DND-41 (cell line): ENCODE measurements around the gene TXNDC11.

Experiments
- ATAC-seq: fragments of 200-7000 bp; cut with Tn5 transposase; 3 replicates; pipeline ENCODE4 v1.9.1; 2021; ENCODE audit warnings: low read depth; ENCODE audit not compliant: insufficient read depth
- DNase-seq: peaks from one replicate; pipeline ENCODE4 v3.0.0-alpha.2; 2020
- H2AFZ ChIP-seq: 2 replicates; pipeline ENCODE4 v1.6.0; 2012; ENCODE audit warnings: low read depth, low read length
- H3K27ac ChIP-seq: 2 replicates; pipeline ENCODE4 v1.5.1; 2012; ENCODE audit warnings: low read length, inconsistent platforms
- H3K27me3 ChIP-seq: fragments of 200-600 bp; sonication (generic); 2 replicates; pipeline ENCODE4 v1.6.0; 2012; ENCODE audit warnings: low read length, mild to moderate bottlenecking, inconsistent platforms; ENCODE audit not compliant: insufficient read depth, poor library complexity
- H3K36me3 ChIP-seq: 2 replicates; pipeline ENCODE4 v1.5.1; 2012; ENCODE audit warnings: low read length, inconsistent platforms; ENCODE audit not compliant: insufficient read depth
- H3K4me1 ChIP-seq: 2 replicates; pipeline ENCODE4 v1.5.1; 2012; ENCODE audit warnings: mild to moderate bottlenecking, low read length; ENCODE audit not compliant: insufficient read depth
- H3K4me2 ChIP-seq: 2 replicates; pipeline ENCODE4 v1.6.0; 2012; ENCODE audit warnings: mild to moderate bottlenecking, moderate library complexity, low read length, inconsistent platforms; ENCODE audit not compliant: insufficient read depth
- H3K4me3 ChIP-seq, 2 experiments: fragments of 200-600 bp in 1 of 2; shearing (Covaris generic) in 1 of 2; 2 replicates each; pipeline ENCODE4 v1.5.1; 2012 to 2016; ENCODE audit warnings: inconsistent platforms in 2 of 2, low read length in 2 of 2, mild to moderate bottlenecking in 2 of 2, low read depth in 1 of 2, moderate library complexity in 1 of 2
- H3K79me2 ChIP-seq: 2 replicates; pipeline ENCODE4 v1.6.0; 2012; ENCODE audit warnings: low read length, inconsistent platforms; ENCODE audit not compliant: insufficient read depth
- H3K9ac ChIP-seq: 2 replicates; pipeline ENCODE4 v1.6.0; 2012; ENCODE audit warnings: low read depth, mild to moderate bottlenecking, inconsistent platforms, low read length, moderate library complexity
- H3K9me3 ChIP-seq: 2 replicates; pipeline ENCODE4 v1.5.1; 2012; ENCODE audit warnings: low read length, moderate library complexity, mild to moderate bottlenecking, inconsistent platforms; ENCODE audit not compliant: insufficient read depth, severe bottlenecking
- H4K20me1 ChIP-seq: 2 replicates; pipeline ENCODE4 v1.6.0; 2012; ENCODE audit warnings: low read length; ENCODE audit not compliant: insufficient read depth
- EZH2 ChIP-seq: IDR thresholded peaks from 3 replicates; pipeline ENCODE4 v1.6.1; 2012; ENCODE audit warnings: borderline replicate concordance, low read depth, mild to moderate bottlenecking, moderate library complexity, low read length, inconsistent platforms; ENCODE audit not compliant: severe bottlenecking
- TF ChIP-seq, protein P1 (sequence below): IDR thresholded peaks from 2 replicates; pipeline ENCODE4 v1.5.1; 2012; ENCODE audit warnings: borderline replicate concordance, low read length, moderate library complexity, mild to moderate bottlenecking; ENCODE audit not compliant: poor library complexity, severe bottlenecking; ENCODE audit errors: extremely low read depth

Gene TXNDC11

GRCh38 chr16:11630046-11630767, 112.5 kb downstream of the TXNDC11 start:
- no peaks in the 10 kb centered on the region for H3K27me3 ChIP-seq
- peaks cover 39% of the 10 kb centered on the region for H3K4me1 ChIP-seq
- peak; percentile 52 for DNase-seq
- H3K79me2 ChIP-seq, result no peaks in the 10 kb centered on the region
- peak overlapping the region; percentile 92 for H3K27ac ChIP-seq
- peak overlapping the region; percentile 54 for H3K4me2 ChIP-seq
- peak; percentile 20; the same call in 1 of the 3 replicates for ATAC-seq
- peak overlapping the region; percentile 42 for H3K9ac ChIP-seq
- no peaks in the 10 kb centered on the region for H4K20me1 ChIP-seq
- TF ChIP-seq, protein P1, sequence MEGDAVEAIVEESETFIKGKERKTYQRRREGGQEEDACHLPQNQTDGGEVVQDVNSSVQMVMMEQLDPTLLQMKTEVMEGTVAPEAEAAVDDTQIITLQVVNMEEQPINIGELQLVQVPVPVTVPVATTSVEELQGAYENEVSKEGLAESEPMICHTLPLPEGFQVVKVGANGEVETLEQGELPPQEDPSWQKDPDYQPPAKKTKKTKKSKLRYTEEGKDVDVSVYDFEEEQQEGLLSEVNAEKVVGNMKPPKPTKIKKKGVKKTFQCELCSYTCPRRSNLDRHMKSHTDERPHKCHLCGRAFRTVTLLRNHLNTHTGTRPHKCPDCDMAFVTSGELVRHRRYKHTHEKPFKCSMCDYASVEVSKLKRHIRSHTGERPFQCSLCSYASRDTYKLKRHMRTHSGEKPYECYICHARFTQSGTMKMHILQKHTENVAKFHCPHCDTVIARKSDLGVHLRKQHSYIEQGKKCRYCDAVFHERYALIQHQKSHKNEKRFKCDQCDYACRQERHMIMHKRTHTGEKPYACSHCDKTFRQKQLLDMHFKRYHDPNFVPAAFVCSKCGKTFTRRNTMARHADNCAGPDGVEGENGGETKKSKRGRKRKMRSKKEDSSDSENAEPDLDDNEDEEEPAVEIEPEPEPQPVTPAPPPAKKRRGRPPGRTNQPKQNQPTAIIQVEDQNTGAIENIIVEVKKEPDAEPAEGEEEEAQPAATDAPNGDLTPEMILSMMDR, result no peak
- no peak for TF ChIP-seq EZH2
- H3K4me3 ChIP-seq, result peak overlapping the region in 1 of 2 experiments; percentile 21; a peak in 1 of 4 replicates
- no peaks in the 10 kb centered on the region for H3K36me3 ChIP-seq
- H3K9me3 ChIP-seq, result no peaks in the 10 kb centered on the region
- peak overlapping the region; percentile 51 for H2AFZ ChIP-seq
